Natural killer cell (primary cell): ENCODE measurements around the gene KCNIP2. TPM values are rescaled to one million over a fixed set of nuclear protein-coding genes. Genes with fewer than 3 reads are reported as not detected.
A peak's percentile ranks its signal among the peaks of the same experiment; 100 is the strongest.

Experiments used
- ATAC-seq, 3 donors: fragments of 150-1000 bp in 2 of 3; fragments of 200-7000 bp in 1 of 3; cut with Tn5 transposase; 1 replicate in 1 of 3; 2 replicates in 2 of 3; pipeline ENCODE4 v1.10.0; 2021; ENCODE audit warnings: mild to moderate bottlenecking in 2 of 3, moderate library complexity in 2 of 3
- DNase-seq, 2 donors: peaks; one replicate each; pipeline versions ENCODE4 v3.0.0 to v3.0.0-alpha.2; 2013 to 2021; ENCODE audit warnings: mixed read lengths in 1 of 2
- H3K27ac ChIP-seq: one replicate; pipeline ENCODE4 v1.5.1; 2013; ENCODE audit warnings: mild to moderate bottlenecking, low read length
- H3K27me3 ChIP-seq: one replicate; pipeline ENCODE4 v1.6.1; 2013; ENCODE audit warnings: low read length; ENCODE audit not compliant: control insufficient read depth, insufficient read depth
- H3K36me3 ChIP-seq: one replicate; pipeline ENCODE4 v1.6.1; 2013; ENCODE audit warnings: low read length; ENCODE audit not compliant: control insufficient read depth, insufficient read depth
- H3K4me1 ChIP-seq: one replicate; pipeline ENCODE4 v1.6.1; 2013; ENCODE audit warnings: low read length; ENCODE audit not compliant: control insufficient read depth, insufficient read depth
- H3K4me3 ChIP-seq: one replicate; pipeline ENCODE4 v1.5.1; 2013; ENCODE audit warnings: low read length
- H3K9me3 ChIP-seq: one replicate; pipeline ENCODE4 v1.6.1; 2013; ENCODE audit warnings: low read length; ENCODE audit not compliant: control insufficient read depth, insufficient read depth
- H3K27ac Mint-ChIP-seq, 2 donors: one replicate each; pipeline ENCODE4 v1.8.0; 2022; ENCODE audit warnings: mild to moderate bottlenecking in 2 of 2, mixed read lengths in 2 of 2, moderate library complexity in 1 of 2
- H3K27me3 Mint-ChIP-seq, 2 donors: one replicate each; pipeline ENCODE4 v1.8.0; 2022; ENCODE audit warnings: low read depth in 2 of 2, mixed read lengths in 2 of 2
- H3K36me3 Mint-ChIP-seq: one replicate; pipeline ENCODE4 v1.8.0; 2022; ENCODE audit warnings: mixed read lengths
- H3K4me1 Mint-ChIP-seq, 2 donors: one replicate each; pipeline ENCODE4 v1.8.0; 2022; ENCODE audit warnings: mixed read lengths in 2 of 2
- H3K4me3 Mint-ChIP-seq: one replicate; pipeline ENCODE4 v1.8.0; 2022; ENCODE audit warnings: mild to moderate bottlenecking, moderate library complexity, mixed read lengths
- H3K9me3 Mint-ChIP-seq, 2 donors: one replicate each; pipeline ENCODE4 v1.8.0; 2022; ENCODE audit warnings: mixed read lengths in 2 of 2
- CTCF ChIP-seq: fragments of 200-600 bp; IDR thresholded peaks from one replicate; pipeline ENCODE4 v1.8.0; 2022; ENCODE audit warnings: antibody characterized with exemption
- WGBS: methylation state at CpG from one replicate; pipeline ENCODE4 v1.1.7; 2013; ENCODE audit warnings: missing lambda C conversion rate; ENCODE audit not compliant: insufficient coverage; 5-methylcytosine and 5-hydroxymethylcytosine counted together
- intact Hi-C: fragments of 100-400 bp; cut with micrococcal nuclease; formaldehyde crosslinking; loops from one replicate; pipeline ENCODE4 v1.14.2; 2022
- total RNA-seq, 4 donors: library from RNA; stranded (reverse); fragments of 120-200 nt in 1 of 4; gene quantifications; one replicate each; pipeline versions ENCODE4 v1.2.3 to v1.2.4, GENCODE V29; 2013 to 2022

KCNIP2 gene
- total RNA-seq, 3 donors from 2014 or later (not counting 1 experiment from before 2014, with no cell fraction given) = 0.97 to 2.0 (median 1.6) TPM

DNA sequence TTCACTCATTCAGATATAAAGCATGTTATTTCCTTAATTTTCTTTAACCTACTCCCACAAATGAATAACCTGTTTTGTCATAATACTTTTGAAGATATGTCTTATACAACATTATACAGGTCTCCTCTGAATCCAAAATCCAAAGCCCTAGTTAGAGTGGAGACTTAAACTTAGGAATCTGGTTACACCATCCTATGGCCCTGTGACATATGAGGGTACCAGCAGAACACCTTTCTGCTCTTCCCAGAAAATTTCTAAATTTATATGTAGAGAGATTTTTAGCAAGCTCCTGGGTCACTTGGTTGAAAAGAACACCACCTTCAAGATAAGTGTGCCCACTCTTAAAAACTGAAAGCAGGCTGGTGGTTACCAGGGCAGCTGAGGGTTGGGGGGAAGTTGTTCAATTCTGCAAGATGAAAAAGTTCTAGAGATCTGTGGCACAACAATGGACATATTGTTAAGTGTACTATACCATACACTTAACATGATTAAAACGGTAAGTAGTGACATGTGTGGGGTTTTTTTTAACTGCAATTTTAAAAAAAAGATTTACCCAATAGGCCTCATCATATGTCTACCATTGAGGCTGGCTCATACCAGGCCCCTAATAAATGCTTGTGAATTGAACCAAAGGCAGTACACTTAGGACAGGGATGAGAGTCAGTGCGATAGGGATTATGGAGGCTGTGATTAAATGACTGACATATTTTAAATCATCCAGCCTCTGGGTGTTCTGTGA, 37.6 kb upstream of the KCNIP2 start:
- H3K27me3 Mint-ChIP-seq = no peaks in the 10 kb centered on the region
- Histone ChIP-seq H3K9me3 (no peaks in the 10 kb centered on the region), H3K4me3 (no peak overlapping the region), H3K4me1 (no peaks in the 10 kb centered on the region), H3K27me3 (no peaks in the 10 kb centered on the region), H3K36me3 (peaks cover 3% of the 10 kb centered on the region), H3K27ac (no peak overlapping the region)
- H3K36me3 Mint-ChIP-seq = no peaks in the 10 kb centered on the region
- WGBS = 100% methylated on average over 1 of the region's 2 CpGs
- intact Hi-C loops = no loop called here
- peak overlapping the region in 1 of 2 donors; percentile 40 for H3K27ac Mint-ChIP-seq
- no peak overlapping the region for H3K4me3 Mint-ChIP-seq
- DNase-seq (no peak), ATAC-seq (no peak)
- no peaks in the 10 kb centered on the region for H3K9me3 Mint-ChIP-seq
- TF ChIP-seq CTCF = no peak
- H3K4me1 Mint-ChIP-seq = peaks cover 5 to 15% of the 10 kb centered on the region in 2 donors

DNA sequence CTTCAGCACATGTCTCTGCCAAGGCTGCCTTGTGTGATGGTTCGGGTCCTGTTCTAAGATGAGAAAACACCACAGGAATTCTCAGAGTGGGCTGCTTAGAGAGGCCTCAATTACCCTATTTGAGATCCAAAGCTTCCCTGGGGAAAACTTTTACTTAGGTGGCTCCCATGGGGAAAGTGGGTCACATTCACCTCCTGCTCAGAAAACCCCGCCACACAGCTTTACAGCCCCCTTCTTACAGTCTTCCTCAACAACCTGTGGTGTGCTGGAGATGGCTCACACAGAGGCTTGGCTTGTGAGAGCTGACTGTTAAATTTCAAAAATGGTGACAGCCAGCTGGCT, 36.6 kb upstream of the KCNIP2 start:
- 92% methylated on average over 2 of the region's 2 CpGs for WGBS
- peaks cover 2% of the 10 kb centered on the region for H3K36me3 ChIP-seq
- H3K27me3 ChIP-seq = no peaks in the 10 kb centered on the region
- Mint-ChIP-seq H3K4me1 (peaks cover 12 to 18% of the 10 kb centered on the region in 2 donors), H3K9me3 (no peaks in the 10 kb centered on the region), H3K4me3 (no peak overlapping the region), H3K27me3 (no peaks in the 10 kb centered on the region), H3K36me3 (no peaks in the 10 kb centered on the region), H3K27ac (no peak overlapping the region)
- no peak overlapping the region for H3K4me3 ChIP-seq
- intact Hi-C loops = no loop called here
- DNase-seq (no peak), ATAC-seq (no peak)
- no peak overlapping the region for H3K27ac ChIP-seq
- no peak for TF ChIP-seq CTCF
- H3K4me1 ChIP-seq = no peaks in the 10 kb centered on the region
- no peaks in the 10 kb centered on the region for H3K9me3 ChIP-seq

GRCh38 chr10:101879456-101880231, 36.0 kb upstream of the KCNIP2 start:
- no peak for ATAC-seq
- no peak overlapping the region for H3K27ac Mint-ChIP-seq
- no peak overlapping the region for H3K27ac ChIP-seq

More at GRCh38 chr10:101879456-101880231, 36.0 kb upstream of the KCNIP2 start:
- intact Hi-C loops = no loop called here
- Histone ChIP-seq H3K27me3 (no peaks in the 10 kb centered on the region), H3K4me3 (no peak overlapping the region), H3K36me3 (no peaks in the 10 kb centered on the region), H3K9me3 (no peaks in the 10 kb centered on the region), H3K4me1 (no peaks in the 10 kb centered on the region)
- no peaks in the 10 kb centered on the region for H3K27me3 Mint-ChIP-seq
- TF ChIP-seq CTCF = no peak
- H3K9me3 Mint-ChIP-seq = no peaks in the 10 kb centered on the region
- no peak for DNase-seq
- H3K4me3 Mint-ChIP-seq = no peak overlapping the region
- H3K4me1 Mint-ChIP-seq = peaks cover 18 to 22% of the 10 kb centered on the region in 2 donors
- 96% methylated on average over 13 of the region's 13 CpGs for WGBS
- no peaks in the 10 kb centered on the region for H3K36me3 Mint-ChIP-seq
